ENCODE measurements around the gene NFIX. TPM values are rescaled to one million over a fixed set of nuclear protein-coding genes. Genes with fewer than 3 reads are reported as not detected.

The NFIX gene
- polyA plus RNA-seq, 1 donor (not counting 4 experiments of a cell fraction or from before 2014, with no cell fraction given): 5.2 TPM

DNA sequence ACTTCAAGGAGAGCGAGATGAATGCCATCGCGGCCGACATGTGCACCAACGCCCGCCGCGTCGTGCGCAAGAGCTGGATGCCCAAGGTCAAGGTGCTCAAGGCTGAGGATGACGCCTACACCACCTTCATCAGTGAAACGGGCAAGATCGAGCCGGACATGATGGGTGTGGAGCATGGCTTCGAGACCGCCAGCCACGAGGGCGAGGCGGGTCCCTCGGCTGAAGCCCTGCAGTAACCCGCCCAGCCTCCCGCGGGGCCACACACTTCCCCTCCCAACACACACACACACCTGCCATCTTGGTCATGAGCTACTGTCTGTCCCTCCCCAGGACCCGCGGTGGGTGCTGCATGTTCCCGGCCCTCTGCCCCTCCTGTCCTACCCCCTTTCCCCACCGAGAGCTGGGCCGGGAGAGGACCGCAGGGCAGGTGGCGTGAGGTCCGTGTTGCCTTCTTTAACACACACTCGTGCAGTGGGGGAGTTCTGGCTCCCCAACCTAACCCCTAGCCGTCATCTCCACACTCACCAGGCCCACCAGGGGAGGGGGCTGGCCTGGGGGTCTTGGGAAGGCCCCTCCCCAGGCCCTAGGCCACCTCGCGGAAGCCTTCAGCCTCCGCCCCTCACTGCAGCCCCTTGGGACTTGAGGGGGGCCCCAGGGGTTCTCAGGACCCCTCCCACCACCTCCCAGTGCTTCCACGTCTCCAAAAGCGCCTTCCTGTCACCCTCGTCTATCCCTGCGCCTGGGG, 143.1 kb downstream of the NFIX start:
- Histone ChIP-seq H3K4me1 (ENCODE audit: control insufficient read depth, extremely low read depth, insufficient read depth, low read length) (no peaks in the 10 kb centered on the region), H3K9me1 (ENCODE audit: control insufficient read depth, extremely low read depth, insufficient read depth, low read length) (no peaks in the 10 kb centered on the region), H3K27me3 (ENCODE audit: control insufficient read depth, extremely low read depth, insufficient read depth, low read length) (no peaks in the 10 kb centered on the region), H3K4me2 (ENCODE audit: control insufficient read depth, extremely low read depth, insufficient read depth, low read depth, low read length) (no peak overlapping the region), H3K27ac (ENCODE audit: control insufficient read depth, insufficient read depth, low read length) (no peak overlapping the region), H3K9ac (ENCODE audit: control insufficient read depth, extremely low read depth, insufficient read depth, low read length) (no peak overlapping the region), H3K79me2 (ENCODE audit: control insufficient read depth, insufficient read depth, low read length) (peaks cover 24% of the 10 kb centered on the region), H3K36me3 (ENCODE audit: control insufficient read depth in 2 of 2, extremely low read depth in 1 of 2, insufficient read depth in 2 of 2, low read length in 2 of 2) (peaks cover 18 to 20% of the 10 kb centered on the region in 2 experiments), H4K20me1 (ENCODE audit: control insufficient read depth, extremely low read depth, insufficient read depth, low read length) (no peaks in the 10 kb centered on the region), H3K9me3 (ENCODE audit: control insufficient read depth, low read depth, low read length) (no peaks in the 10 kb centered on the region), H3K4me3 (ENCODE audit: control insufficient read depth in 2 of 3, extremely low read depth in 1 of 3, insufficient read depth in 2 of 3, low read depth in 1 of 3, low read length in 3 of 3) (no peak overlapping the region), H2AFZ (ENCODE audit: control insufficient read depth, low read length) (no peak overlapping the region)
- no peak for FAIRE-seq
- dilution Hi-C loops (cut with MboI; ENCODE audit: extremely low pct_ligation_motif_present, low sequenced_read_pairs): no loop called here
- no peak for DNase-seq (ENCODE audit: low read depth, low spot score)
- TF ChIP-seq, protein P1, sequence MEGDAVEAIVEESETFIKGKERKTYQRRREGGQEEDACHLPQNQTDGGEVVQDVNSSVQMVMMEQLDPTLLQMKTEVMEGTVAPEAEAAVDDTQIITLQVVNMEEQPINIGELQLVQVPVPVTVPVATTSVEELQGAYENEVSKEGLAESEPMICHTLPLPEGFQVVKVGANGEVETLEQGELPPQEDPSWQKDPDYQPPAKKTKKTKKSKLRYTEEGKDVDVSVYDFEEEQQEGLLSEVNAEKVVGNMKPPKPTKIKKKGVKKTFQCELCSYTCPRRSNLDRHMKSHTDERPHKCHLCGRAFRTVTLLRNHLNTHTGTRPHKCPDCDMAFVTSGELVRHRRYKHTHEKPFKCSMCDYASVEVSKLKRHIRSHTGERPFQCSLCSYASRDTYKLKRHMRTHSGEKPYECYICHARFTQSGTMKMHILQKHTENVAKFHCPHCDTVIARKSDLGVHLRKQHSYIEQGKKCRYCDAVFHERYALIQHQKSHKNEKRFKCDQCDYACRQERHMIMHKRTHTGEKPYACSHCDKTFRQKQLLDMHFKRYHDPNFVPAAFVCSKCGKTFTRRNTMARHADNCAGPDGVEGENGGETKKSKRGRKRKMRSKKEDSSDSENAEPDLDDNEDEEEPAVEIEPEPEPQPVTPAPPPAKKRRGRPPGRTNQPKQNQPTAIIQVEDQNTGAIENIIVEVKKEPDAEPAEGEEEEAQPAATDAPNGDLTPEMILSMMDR (optimal IDR thresholded peaks at IDR 0.05 in 1 of 3, IDR thresholded peaks at IDR 0.05 in 1 of 3, conservative IDR thresholded peaks at IDR 0.05 in 1 of 3; ENCODE audit: extremely low read depth in 1 of 3, insufficient read depth in 2 of 3, low read length in 3 of 3): no peak
- no peak for TF ChIP-seq EZH2 (IDR thresholded peaks at IDR 0.05; ENCODE audit: low read length)

DNA sequence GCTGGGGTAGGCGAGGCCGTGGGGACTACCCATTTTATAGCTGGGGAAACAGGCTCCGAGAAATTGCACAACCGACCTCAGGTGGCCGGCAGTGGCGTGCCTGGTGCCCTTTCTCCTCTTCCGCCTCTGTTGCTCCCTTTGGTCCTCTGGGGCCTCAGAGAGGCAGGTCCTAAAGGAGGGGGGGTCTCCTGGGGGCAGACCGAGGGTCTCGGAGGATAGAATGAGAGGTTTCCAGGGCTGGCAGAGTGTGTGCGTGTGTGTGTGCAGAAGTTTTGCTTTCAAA, 143.6 kb downstream of the NFIX start:
- H3K9ac ChIP-seq (ENCODE audit: control insufficient read depth, extremely low read depth, insufficient read depth, low read length): no peak overlapping the region
- FAIRE-seq (no peak), DNase-seq (ENCODE audit: low read depth, low spot score) (no peak)
- no peaks in the 10 kb centered on the region for H4K20me1 ChIP-seq (ENCODE audit: control insufficient read depth, extremely low read depth, insufficient read depth, low read length)
- H3K27me3 ChIP-seq (ENCODE audit: control insufficient read depth, extremely low read depth, insufficient read depth, low read length): no peaks in the 10 kb centered on the region
- H3K9me1 ChIP-seq (ENCODE audit: control insufficient read depth, extremely low read depth, insufficient read depth, low read length): no peaks in the 10 kb centered on the region
- no peak overlapping the region for H3K27ac ChIP-seq (ENCODE audit: control insufficient read depth, insufficient read depth, low read length)
- H3K36me3 ChIP-seq (ENCODE audit: control insufficient read depth in 2 of 2, extremely low read depth in 1 of 2, insufficient read depth in 2 of 2, low read length in 2 of 2): peaks cover 18 to 20% of the 10 kb centered on the region in 2 experiments
- H2AFZ ChIP-seq (ENCODE audit: control insufficient read depth, low read length): no peak overlapping the region
- no peaks in the 10 kb centered on the region for H3K4me1 ChIP-seq (ENCODE audit: control insufficient read depth, extremely low read depth, insufficient read depth, low read length)
- dilution Hi-C loops (cut with MboI; ENCODE audit: extremely low pct_ligation_motif_present, low sequenced_read_pairs): no loop called here
- H3K4me2 ChIP-seq (ENCODE audit: control insufficient read depth, extremely low read depth, insufficient read depth, low read depth, low read length): no peak overlapping the region
- no peaks in the 10 kb centered on the region for H3K9me3 ChIP-seq (ENCODE audit: control insufficient read depth, low read depth, low read length)
- peaks cover 20% of the 10 kb centered on the region for H3K79me2 ChIP-seq (ENCODE audit: control insufficient read depth, insufficient read depth, low read length)
- TF ChIP-seq EZH2 (IDR thresholded peaks at IDR 0.05; ENCODE audit: low read length): no peak
- TF ChIP-seq, protein P1 (optimal IDR thresholded peaks at IDR 0.05 in 1 of 3, IDR thresholded peaks at IDR 0.05 in 1 of 3, conservative IDR thresholded peaks at IDR 0.05 in 1 of 3; ENCODE audit: extremely low read depth in 1 of 3, insufficient read depth in 2 of 3, low read length in 3 of 3): no peak
- H3K4me3 ChIP-seq (ENCODE audit: control insufficient read depth in 2 of 3, extremely low read depth in 1 of 3, insufficient read depth in 2 of 3, low read depth in 1 of 3, low read length in 3 of 3): no peak overlapping the region
